Stimulated activated CD4-positive, alpha-beta T cell treated with anti-CD3 and anti-CD28 coated beads, Interleukin-1b, Interleukin-23, amount 100 ng/mL, for 24 hours (primary cell): ENCODE measurements around the gene BAX.

ENCODE experiments used
- DNase-seq, 4 experiments: peaks; one replicate each; pipeline ENCODE4 v3.0.0-alpha.2; 2020; ENCODE audit warnings: low read depth in 4 of 4, low spot score in 1 of 4

Gene BAX

GRCh38 chr19:48977061-48977460 is 22.4 kb downstream of the BAX start:
- no peak for DNase-seq

GRCh38 chr19:48982280-48982679 is 27.6 kb downstream of the BAX start:
- no peak for DNase-seq

- DNase-seq, result no peak
Observed at GRCh38 chr19:48985711-48986110, 31.0 kb downstream of the BAX start.

GRCh38 chr19:48986211-48986610 is 31.5 kb downstream of the BAX start:
- DNase-seq, result no peak

- DNase-seq, result no peak
Observed at GRCh38 chr19:48987323-48987722, 32.6 kb downstream of the BAX start.

- DNase-seq, result no peak
Observed at GRCh38 chr19:48988286-48988685, 33.6 kb downstream of the BAX start.

GRCh38 chr19:48988860-48989259 is 34.2 kb downstream of the BAX start:
- DNase-seq, result no peak

GRCh38 chr19:48989701-48990291 is 35.1 kb downstream of the BAX start:
- DNase-seq, result no peak

GRCh38 chr19:48990400-48990799 is 35.7 kb downstream of the BAX start:
- DNase-seq, result no peak

- DNase-seq, result no peak
Observed at GRCh38 chr19:48991011-48991609, 36.4 kb downstream of the BAX start.

- DNase-seq, result no peak
Observed at GRCh38 chr19:48991873-48992580, 37.4 kb downstream of the BAX start.

GRCh38 chr19:48992581-48993174 is 38.0 kb downstream of the BAX start:
- DNase-seq, result no peak

GRCh38 chr19:48993175-48994034 is 38.7 kb downstream of the BAX start, which contains the start of the genes GYS1 and RUVBL2:
TSS of gene GYS1 (minus strand) at chr19:48993309. CDS start at chr19:48993112, 197 bp downstream.
TSS of gene RUVBL2 (plus strand) at chr19:48993887. CDS start at chr19:48993912, 25 bp downstream.
- peak; percentile 94 to 100 (median 98) for DNase-seq

- no peak for DNase-seq
Observed at GRCh38 chr19:48994035-48994386, 39.3 kb downstream of the BAX start.

GRCh38 chr19:48997972-48998371 is 43.3 kb downstream of the BAX start:
- DNase-seq, result peak in 3 of 4 experiments; percentile 21 to 47 (median 21)

- DNase-seq, result peak; percentile 27 to 54 (median 41)
Observed at GRCh38 chr19:48999481-49000325, 45.0 kb downstream of the BAX start.

GRCh38 chr19:49004133-49004532 is 49.5 kb downstream of the BAX start:
- no peak for DNase-seq

GRCh38 chr19:49004964-49005614 is 50.4 kb downstream of the BAX start:
- no peak for DNase-seq

- no peak for DNase-seq
Observed at GRCh38 chr19:49006905-49007304, 52.2 kb downstream of the BAX start.

- DNase-seq, result no peak
Observed at GRCh38 chr19:49009828-49010227, 55.2 kb downstream of the BAX start.
